Erythroblast (primary cell): ENCODE measurements around the gene ASCL1.

Experiments used
- GATA1 ChIP-seq: IDR thresholded peaks from 2 replicates; pipeline ENCODE4 v1.6.1; 2011; ENCODE audit warnings: low read depth, mild to moderate bottlenecking, control low read depth, low read length, moderate library complexity
- POLR2A ChIP-seq: IDR thresholded peaks from 2 replicates; pipeline ENCODE4 v1.6.1; 2011; ENCODE audit warnings: mild to moderate bottlenecking, low read length

GRCh38 chr12:102921240-102921639 is 36.2 kb upstream of the ASCL1 start:
- TF ChIP-seq POLR2A (no peak), GATA1 (no peak)
